H1 (cell line): ENCODE measurements around the gene SPOP. TPM values are rescaled to one million over a fixed set of nuclear protein-coding genes. Genes with fewer than 3 reads are reported as not detected.
"Not testable (repeated sequence)": the region's sequence is repeated elsewhere in the genome, so short reads cannot be mapped to it uniquely, and the experiment has no call there.

Experiments
- CTCF ChIA-PET: fragments of 300-600 bp; sonication (Branson Sonifier 250); formaldehyde crosslinking; loops from one replicate; lab custom pipeline; 2021; ENCODE audit not compliant: partially characterized antibody; lab: Charles Lee
- POLR2A ChIA-PET: fragments of 300-600 bp; sonication (Branson Sonifier 250); formaldehyde crosslinking; loops from one replicate; lab custom pipeline; 2021; ENCODE audit warnings: inconsistent platforms; ENCODE audit not compliant: partially characterized antibody; lab: Charles Lee
- DNase-seq, 2 experiments: peaks; one replicate each; pipeline versions ENCODE4 v3.0.0 to v3.0.0-alpha.2; 2010 to 2022; ENCODE audit warnings: low spot score in 2 of 2, low read depth in 1 of 2, mixed read lengths in 1 of 2
- FAIRE-seq: peaks from 2 replicates; lab custom pipeline; 2011; peaks lifted over from hg19 to GRCh38; lab: Jason Lieb, UNC
- H2AFZ ChIP-seq: 2 replicates; pipeline ENCODE4 v1.8.1; 2012; ENCODE audit warnings: low read length, inconsistent platforms
- H2AK5ac ChIP-seq: 2 replicates; pipeline ENCODE4 v1.6.1; 2013; ENCODE audit warnings: low read depth, low read length
- H2BK120ac ChIP-seq: replicated peaks from 2 replicates; pipeline ENCODE3; 2013; ENCODE audit warnings: low read depth, low read length, inconsistent platforms
- H2BK12ac ChIP-seq: 2 replicates; pipeline ENCODE4 v1.6.1; 2013; ENCODE audit warnings: low read depth, low read length
- H2BK15ac ChIP-seq: 2 replicates; pipeline ENCODE4 v1.6.1; 2013; ENCODE audit warnings: low read length
- H2BK20ac ChIP-seq: 2 replicates; pipeline ENCODE4 v1.6.1; 2013; ENCODE audit warnings: low read length
- H2BK5ac ChIP-seq: 2 replicates; pipeline ENCODE4 v1.6.1; 2013; ENCODE audit warnings: low read depth, low read length
- H3K14ac ChIP-seq: 2 replicates; pipeline ENCODE4 v1.6.1; 2013; ENCODE audit warnings: inconsistent platforms; ENCODE audit not compliant: insufficient read length
- H3K18ac ChIP-seq: 2 replicates; pipeline ENCODE4 v1.6.1; 2013; ENCODE audit warnings: low read length; ENCODE audit errors: extremely low read depth
- H3K23ac ChIP-seq: 2 replicates; pipeline ENCODE4 v1.6.1; 2013; ENCODE audit warnings: inconsistent platforms; ENCODE audit not compliant: insufficient read length
- H3K23me2 ChIP-seq: 2 replicates; pipeline ENCODE4 v1.6.1; 2013; ENCODE audit warnings: low read depth, low read length
- H3K27ac ChIP-seq: 2 replicates; pipeline ENCODE4 v1.6.1; 2011; ENCODE audit warnings: low read depth, low read length, inconsistent platforms
- H3K27me3 ChIP-seq, 4 experiments: replicated peaks in 1 of 4; 1 replicate in 1 of 4; 2 replicates in 3 of 4; pipeline versions ENCODE4 v1.6.1 to v1.8.1; 2011 to 2013; ENCODE audit warnings: low read length in 3 of 4, mild to moderate bottlenecking in 3 of 4, inconsistent platforms in 2 of 4, mixed read lengths in 2 of 4, moderate library complexity in 1 of 4; ENCODE audit not compliant: control insufficient read depth in 3 of 4, insufficient read depth in 3 of 4; ENCODE audit errors: extremely low read depth in 1 of 4
- H3K36me3 ChIP-seq, 4 experiments: 2 replicates each; pipeline versions ENCODE4 v1.6.1 to v1.8.1; 2011 to 2013; ENCODE audit warnings: mild to moderate bottlenecking in 4 of 4, low read length in 3 of 4, moderate library complexity in 2 of 4, control low read depth in 1 of 4, inconsistent platforms in 1 of 4; ENCODE audit not compliant: insufficient read depth in 4 of 4, control insufficient read depth in 2 of 4
- H3K4ac ChIP-seq: replicated peaks from 2 replicates; pipeline ENCODE3; 2013; ENCODE audit warnings: low read length, low read depth, mixed read lengths, inconsistent platforms; ENCODE audit not compliant: insufficient read length
- H3K4me1 ChIP-seq, 4 experiments: replicated peaks in 1 of 4; 1 replicate in 1 of 4; 2 replicates in 3 of 4; pipeline versions ENCODE4 v1.6.1 to v1.8.1; 2011 to 2013; ENCODE audit warnings: low read length in 3 of 4, inconsistent platforms in 2 of 4, mixed read lengths in 1 of 4; ENCODE audit not compliant: insufficient read depth in 4 of 4, control insufficient read depth in 3 of 4
- H3K4me2 ChIP-seq, 2 experiments: 2 replicates each; pipeline versions ENCODE4 v1.6.1 to v1.8.1; 2011 to 2013; ENCODE audit warnings: low read depth in 2 of 2, low read length in 2 of 2, control low read depth in 1 of 2, inconsistent platforms in 1 of 2, mild to moderate bottlenecking in 1 of 2; ENCODE audit not compliant: insufficient read depth in 1 of 2
- H3K4me3 ChIP-seq, 4 experiments: fragments of 200-600, 300-600 bp in 1 of 4; sonication (generic), shearing (Covaris generic), sonication (Bioruptor Twin) in 1 of 4; 2 replicates each; pipeline versions ENCODE4 v1.5.1 to v1.8.1; 2011 to 2016; ENCODE audit warnings: low read length in 4 of 4, low read depth in 3 of 4, control low read depth in 2 of 4, inconsistent platforms in 2 of 4, mild to moderate bottlenecking in 2 of 4, mixed read lengths in 1 of 4, moderate library complexity in 1 of 4; ENCODE audit not compliant: insufficient read depth in 2 of 4; ENCODE audit errors: extremely low read depth in 1 of 4
- H3K56ac ChIP-seq: replicated peaks from 2 replicates; pipeline ENCODE3; 2013; ENCODE audit warnings: low read depth, mild to moderate bottlenecking, mixed read lengths, low read length, inconsistent platforms; ENCODE audit not compliant: insufficient read length
- H3K79me1 ChIP-seq: 2 replicates; pipeline ENCODE4 v1.6.1; 2013; ENCODE audit warnings: low read depth, low read length, control low read depth
- H3K79me2 ChIP-seq, 2 experiments: 2 replicates each; pipeline versions ENCODE4 v1.6.1 to v1.8.1; 2012 to 2013; ENCODE audit warnings: low read length in 2 of 2, mild to moderate bottlenecking in 2 of 2, inconsistent platforms in 1 of 2; ENCODE audit not compliant: insufficient read depth in 2 of 2, control insufficient read depth in 1 of 2
- H3K9ac ChIP-seq, 4 experiments: replicated peaks in 1 of 4; 1 replicate in 1 of 4; 2 replicates in 3 of 4; pipeline versions ENCODE4 v1.6.1 to v1.8.1; 2011 to 2013; ENCODE audit warnings: low read depth in 3 of 4, low read length in 3 of 4, control low read depth in 2 of 4, mild to moderate bottlenecking in 2 of 4, moderate library complexity in 2 of 4, inconsistent platforms in 1 of 4; ENCODE audit errors: extremely low read depth in 1 of 4
- H3K9me3 ChIP-seq, 2 experiments: 2 replicates each; pipeline versions ENCODE4 v1.6.1 to v1.8.1; 2012 to 2013; ENCODE audit warnings: mild to moderate bottlenecking in 2 of 2, moderate library complexity in 2 of 2, control low read depth in 1 of 2, inconsistent platforms in 1 of 2, low read depth in 1 of 2, low read length in 1 of 2, mixed read lengths in 1 of 2; ENCODE audit not compliant: insufficient read depth in 2 of 2
- H4K20me1 ChIP-seq, 2 experiments: replicated peaks in 1 of 2; 2 replicates each; pipeline versions ENCODE3 to v1.8.1; 2011 to 2013; ENCODE audit warnings: inconsistent platforms in 2 of 2, low read length in 2 of 2, mild to moderate bottlenecking in 1 of 2; ENCODE audit not compliant: insufficient read depth in 2 of 2, control insufficient read depth in 1 of 2
- H4K5ac ChIP-seq: 2 replicates; pipeline ENCODE4 v1.6.1; 2013; ENCODE audit warnings: low read length, low read depth, mixed read lengths, inconsistent platforms; ENCODE audit not compliant: insufficient read length
- H4K8ac ChIP-seq: 2 replicates; pipeline ENCODE4 v1.8.0; 2013; ENCODE audit warnings: mild to moderate bottlenecking, moderate library complexity, low read length, inconsistent platforms; ENCODE audit not compliant: insufficient read depth; ENCODE audit errors: extremely low read depth
- H4K91ac ChIP-seq: replicated peaks from 2 replicates; pipeline ENCODE3; 2013; ENCODE audit warnings: low read length, mixed read lengths, inconsistent platforms; ENCODE audit not compliant: insufficient read length
- WGBS, 2 experiments: shearing (Covaris generic) in 1 of 2; methylation state at CpG; one replicate each; pipeline versions ENCODE4 v1.1.6 to v1.1.7; 2013 to 2015; ENCODE audit warnings: low lambda C conversion rate in 2 of 2, mixed read lengths in 2 of 2, inconsistent platforms in 1 of 2, low coverage in 1 of 2, missing lambda C conversion rate in 1 of 2; ENCODE audit not compliant: insufficient replicate concordance in 2 of 2, insufficient coverage in 1 of 2, insufficient read length in 1 of 2; ENCODE audit errors: extremely low coverage in 1 of 2, missing lambda C conversion rate in 1 of 2; 5-methylcytosine and 5-hydroxymethylcytosine counted together
- polyA plus RNA-seq, 7 experiments: library from polyadenylated mRNA; depleted of rRNA in 3 of 7; stranded (reverse) in 5 of 7; unstranded in 2 of 7; fragments of >200 nt in 5 of 7; fragments of 200-250 nt in 2 of 7; gene quantifications; 1 replicate in 5 of 7; 2 replicates in 1 of 7; 4 replicates in 1 of 7; pipeline versions ENCODE4 v1.2.1 to v1.2.3, GENCODE V29; 2011 to 2013; ENCODE audit warnings: missing spikeins in 2 of 7, mixed read lengths in 2 of 7
- total RNA-seq: library from RNA; stranded (reverse); fragmentation: NEBNext Ultra II Directional; extraction: Animal tissue kit (Norgen Biotek cat#: 25700); gene quantifications from 2 replicates; pipeline ENCODE4 v1.2.1, GENCODE V29; 2021

The SPOP gene
- total and polyA plus RNA-seq, 2 of the 8 experiments (the other 6 are each of a cell fraction or from before 2014, with no cell fraction given): 13.3 to 25.6 TPM

GRCh38 chr17:49724552-49724951 is 46.7 kb upstream of the SPOP start:
- H3K27ac ChIP-seq, H4K5ac ChIP-seq, H3K14ac ChIP-seq, H4K8ac ChIP-seq, H3K18ac ChIP-seq, H2AFZ ChIP-seq, H2BK5ac ChIP-seq, H2BK15ac ChIP-seq, H3K4me3 ChIP-seq, H3K9ac ChIP-seq, H2BK120ac ChIP-seq, H3K9me3 ChIP-seq, H3K23ac ChIP-seq, H2AK5ac ChIP-seq, H3K4ac ChIP-seq, H3K4me1 ChIP-seq, H4K20me1 ChIP-seq, H3K23me2 ChIP-seq, H4K91ac ChIP-seq, H2BK12ac ChIP-seq, DNase-seq, FAIRE-seq, H3K4me2 ChIP-seq, H3K27me3 ChIP-seq, H3K56ac ChIP-seq, H3K79me2 ChIP-seq, H2BK20ac ChIP-seq: not testable (repeated sequence)
- ChIA-PET CTCF (interaction anchor here (1.2 to 8.9 kb wide), 4 partner anchors 15 to 167 kb away, joined by 3 to 41 read pairs (median 4); partner anchors contain the start of gene SLC35B1), POLR2A (interaction anchor here (1.2 kb wide), 1 partner anchor 63 kb away, joined by 4 read pairs; the partner anchor contains the start of gene KAT7)
- Histone ChIP-seq H3K79me1 (peaks cover 14% of the 10 kb centered on the region; the same call in 1 of the 2 replicates), H3K36me3 (peaks cover 5 to 29% (median 12%) of the 10 kb centered on the region in 4 experiments; a peak in 7 of 8 replicates)
- WGBS, 2 experiments: 84% methylated on average over 5 of the region's 6 CpGs; no CpG with 5 or more reads in 1 of the 2 experiments
